SHP77 treated with DMSO at 0.1 percent for 48 hours (cell line): Measurements from ENCODE around the gene TEX2.
"Not testable (repeated sequence)": the region's sequence is repeated elsewhere in the genome, so short reads cannot be mapped to it uniquely, and the experiment has no call there.

Source experiments
- DNase-seq: peaks from one replicate; lab custom pipeline; 2025; lab: John Stamatoyannopoulos, UW

Gene TEX2

GRCh38 chr17:64180089-64181073 lies 82.7 kb downstream of the TEX2 start:
- no peak for DNase-seq

GRCh38 chr17:64179024-64179423 lies 84.0 kb downstream of the TEX2 start:
- not testable (repeated sequence) for DNase-seq

GRCh38 chr17:64178011-64178825 lies 84.8 kb downstream of the TEX2 start:
- DNase-seq, result no peak

GRCh38 chr17:64177311-64178010 lies 85.6 kb downstream of the TEX2 start:
- no peak for DNase-seq

DNA sequence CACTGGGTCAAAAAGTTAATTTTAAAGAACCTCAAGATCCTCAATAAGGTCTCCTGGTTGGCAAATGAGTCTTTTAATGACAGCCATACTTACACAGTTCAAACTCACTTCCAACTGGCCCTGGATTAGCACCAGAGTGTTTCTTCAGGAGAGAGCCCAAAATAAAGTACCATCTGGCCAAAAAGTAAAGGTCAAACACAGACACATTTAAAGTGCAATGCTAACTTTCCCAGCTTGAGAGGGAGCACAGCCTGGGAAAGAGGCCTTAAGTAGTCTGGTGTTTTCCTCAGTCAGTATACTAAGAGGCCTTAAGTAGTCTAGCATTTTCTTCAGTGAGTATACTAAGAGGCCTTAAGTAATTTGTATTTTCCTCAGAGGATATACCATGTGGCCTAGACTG lies 86.5 kb downstream of the TEX2 start:
- DNase-seq, result no peak

DNA sequence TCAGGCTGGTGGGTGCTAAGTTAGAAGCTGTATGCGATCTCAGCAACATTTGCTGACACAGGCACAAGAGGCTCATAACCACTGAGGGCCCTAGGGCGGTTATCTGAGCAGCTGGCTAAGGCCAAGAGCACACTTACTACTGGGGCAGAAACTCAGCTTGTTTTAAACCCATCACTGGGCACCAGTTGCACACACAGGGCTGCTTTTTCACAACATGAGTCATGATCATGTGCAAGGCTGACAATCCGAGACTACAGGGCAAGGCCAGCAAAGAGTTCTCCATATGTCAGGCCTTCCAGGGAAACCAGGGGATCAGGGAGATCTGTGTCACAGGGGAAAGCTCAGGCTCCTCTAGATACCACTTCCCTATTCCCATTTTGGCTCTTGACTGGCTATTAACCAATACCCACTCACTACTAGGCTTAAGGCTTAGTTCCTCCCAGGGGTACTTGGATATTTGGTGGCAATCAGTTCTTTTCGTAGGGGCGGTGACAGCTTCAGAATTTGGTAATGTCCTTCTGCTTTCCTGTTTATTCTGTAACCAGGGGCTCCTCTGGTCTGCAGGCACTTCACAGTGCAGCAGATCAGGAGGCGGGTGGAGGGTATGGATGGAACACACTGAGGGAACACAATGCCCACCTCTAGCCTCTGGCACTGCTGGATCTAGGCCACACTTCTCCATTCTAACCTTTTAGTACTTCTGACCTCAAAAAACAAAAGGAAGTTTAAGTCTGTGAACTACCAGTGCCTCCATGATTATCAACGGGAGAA lies 88.2 kb downstream of the TEX2 start:
- no peak for DNase-seq

- no peak for DNase-seq
Observed at GRCh38 chr17:64173646-64174045, 89.4 kb downstream of the TEX2 start.

- DNase-seq, result no peak
Observed at GRCh38 chr17:64172510-64172909, 90.5 kb downstream of the TEX2 start.

GRCh38 chr17:64171041-64171440 lies 92.0 kb downstream of the TEX2 start:
- DNase-seq, result no peak

- no peak for DNase-seq
Observed at GRCh38 chr17:64170286-64170685, 92.8 kb downstream of the TEX2 start.

DNA sequence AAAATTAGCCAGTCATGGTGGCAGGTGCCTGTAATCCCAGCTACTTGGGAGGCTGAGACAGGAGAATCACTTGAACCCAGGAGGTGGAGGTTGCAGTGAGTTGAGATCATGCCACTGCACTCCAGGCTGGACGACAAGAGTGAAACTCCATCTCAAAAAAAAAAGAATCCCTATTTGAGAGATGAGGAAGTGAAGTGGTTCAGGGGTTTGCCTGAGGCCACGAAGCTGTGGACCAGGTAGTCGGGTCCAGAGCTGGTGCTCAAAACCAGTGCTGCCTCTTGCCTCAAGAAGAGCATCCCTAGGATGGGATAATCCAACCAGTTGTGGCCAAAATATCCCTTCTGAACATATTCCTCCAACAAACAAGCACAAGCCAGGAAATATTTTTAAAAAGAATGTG lies 95.4 kb downstream of the TEX2 start:
- not testable (repeated sequence) for DNase-seq

DNA sequence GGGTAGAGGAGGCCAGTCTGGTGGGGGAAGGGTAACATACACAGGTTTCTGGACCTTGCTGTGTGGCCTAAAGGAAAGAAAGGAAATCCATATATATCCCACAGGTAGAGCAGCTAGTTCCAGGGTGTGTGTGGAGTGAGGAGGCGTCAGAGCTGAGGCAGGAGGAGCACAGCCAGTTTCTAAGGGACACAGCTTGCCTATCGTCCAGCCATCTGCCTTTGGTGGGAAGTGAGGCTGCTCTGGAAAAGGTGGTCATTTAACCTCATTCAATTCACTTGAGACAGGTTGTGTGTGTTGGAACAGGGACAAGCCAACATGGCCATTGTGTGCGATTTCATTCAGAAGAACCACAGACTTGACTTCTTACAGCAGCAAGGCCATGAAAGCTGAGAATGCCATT lies 96.2 kb downstream of the TEX2 start:
- no peak for DNase-seq

DNA sequence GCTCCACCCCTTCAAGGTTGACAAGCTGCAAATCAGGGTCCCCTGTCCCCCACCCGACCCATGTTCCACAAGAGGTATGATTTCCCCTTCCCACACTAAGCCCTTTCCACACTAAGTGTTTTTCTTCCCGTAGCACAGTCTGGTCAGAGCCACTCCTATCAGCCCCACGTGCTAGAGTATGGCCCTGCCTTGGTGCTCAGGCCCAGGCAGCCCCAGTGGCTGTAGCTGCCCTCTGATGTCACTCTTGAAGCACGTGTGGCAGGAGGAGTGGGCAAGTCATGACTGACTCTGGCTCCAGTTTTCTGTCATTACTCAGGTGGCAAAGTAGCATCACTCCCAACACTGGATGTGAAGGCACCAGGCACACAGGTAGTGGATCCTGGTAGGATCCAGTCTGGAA lies 97.7 kb downstream of the TEX2 start:
- no peak for DNase-seq

- no peak for DNase-seq
Observed at GRCh38 chr17:64164596-64165285, 98.3 kb downstream of the TEX2 start.

- no peak for DNase-seq
Observed at GRCh38 chr17:64163468-64163867, 99.6 kb downstream of the TEX2 start.

DNA sequence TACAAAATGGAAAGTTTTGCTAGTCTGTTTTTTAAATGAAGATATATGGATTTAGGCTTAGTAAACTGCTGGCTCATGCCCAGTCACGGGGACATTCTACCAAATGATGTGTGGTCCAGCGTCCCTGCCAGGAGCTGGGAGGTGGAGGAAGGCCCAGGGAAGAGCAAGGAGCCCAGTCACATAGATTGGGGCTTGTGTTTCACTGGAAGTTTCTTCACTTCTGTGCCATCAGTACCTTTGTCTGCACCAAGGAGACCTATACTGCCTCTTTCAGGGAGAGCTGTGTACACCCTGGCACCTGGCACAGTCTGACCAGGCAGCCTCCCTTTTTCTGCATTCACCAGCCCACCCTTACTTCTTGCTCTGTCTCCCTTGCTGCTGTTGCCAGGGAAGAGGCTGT lies 100.5 kb downstream of the TEX2 start:
- no peak for DNase-seq

DNA sequence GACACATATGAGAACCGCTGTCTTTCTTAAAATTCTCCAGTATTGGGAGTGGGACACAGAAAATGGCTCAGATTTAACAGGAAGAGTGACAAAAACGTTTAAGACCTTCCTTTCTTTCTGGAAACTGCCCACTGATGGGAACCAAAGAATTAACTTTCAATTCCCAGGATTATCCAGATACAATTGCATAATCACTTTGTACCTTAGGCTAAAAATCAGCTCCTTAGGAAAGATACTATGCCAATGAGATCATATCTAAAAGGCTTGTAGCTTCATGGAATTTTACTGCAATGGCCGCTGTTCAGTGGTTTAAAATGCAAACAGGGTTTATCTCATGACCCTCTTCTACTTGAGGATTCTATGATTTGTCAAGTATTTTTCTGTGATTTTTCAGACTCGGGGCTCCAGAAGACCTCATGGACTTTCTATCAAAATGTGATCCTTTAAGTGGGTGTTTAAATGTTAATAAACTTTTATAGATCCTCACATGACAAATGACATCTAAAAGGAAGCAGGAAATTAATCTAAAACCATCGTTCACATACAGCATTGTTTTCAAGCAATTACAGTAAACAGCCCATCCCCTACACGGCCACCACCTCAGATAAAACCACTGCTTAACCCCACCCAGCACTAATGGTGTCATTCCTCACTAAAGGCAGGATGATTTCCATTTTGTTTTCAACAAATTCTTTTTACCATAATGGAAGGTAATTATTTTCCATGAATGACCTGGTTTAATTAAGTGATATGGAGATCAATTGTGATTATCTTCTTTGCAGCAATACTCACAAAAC lies 101.5 kb downstream of the TEX2 start:
- DNase-seq, result no peak

DNA sequence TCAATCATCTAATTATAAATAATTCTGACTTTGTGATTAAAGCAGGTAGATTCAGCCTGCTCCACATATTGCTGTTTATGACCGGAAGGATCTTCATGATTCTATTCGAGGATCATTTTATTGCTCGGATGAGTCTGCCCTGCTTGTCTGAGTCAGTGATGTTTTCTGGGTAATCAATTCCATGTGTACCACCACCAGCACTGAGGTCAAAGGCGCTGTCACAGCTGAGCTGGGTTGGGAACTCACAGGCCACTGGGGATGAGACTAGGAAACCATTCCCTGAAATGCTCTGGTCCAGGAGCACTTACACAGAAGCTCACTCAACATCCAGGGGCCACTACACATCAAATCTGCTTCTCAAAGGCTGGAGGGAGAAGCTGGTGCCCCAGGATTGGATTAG lies 102.7 kb downstream of the TEX2 start:
- DNase-seq, result no peak

DNA sequence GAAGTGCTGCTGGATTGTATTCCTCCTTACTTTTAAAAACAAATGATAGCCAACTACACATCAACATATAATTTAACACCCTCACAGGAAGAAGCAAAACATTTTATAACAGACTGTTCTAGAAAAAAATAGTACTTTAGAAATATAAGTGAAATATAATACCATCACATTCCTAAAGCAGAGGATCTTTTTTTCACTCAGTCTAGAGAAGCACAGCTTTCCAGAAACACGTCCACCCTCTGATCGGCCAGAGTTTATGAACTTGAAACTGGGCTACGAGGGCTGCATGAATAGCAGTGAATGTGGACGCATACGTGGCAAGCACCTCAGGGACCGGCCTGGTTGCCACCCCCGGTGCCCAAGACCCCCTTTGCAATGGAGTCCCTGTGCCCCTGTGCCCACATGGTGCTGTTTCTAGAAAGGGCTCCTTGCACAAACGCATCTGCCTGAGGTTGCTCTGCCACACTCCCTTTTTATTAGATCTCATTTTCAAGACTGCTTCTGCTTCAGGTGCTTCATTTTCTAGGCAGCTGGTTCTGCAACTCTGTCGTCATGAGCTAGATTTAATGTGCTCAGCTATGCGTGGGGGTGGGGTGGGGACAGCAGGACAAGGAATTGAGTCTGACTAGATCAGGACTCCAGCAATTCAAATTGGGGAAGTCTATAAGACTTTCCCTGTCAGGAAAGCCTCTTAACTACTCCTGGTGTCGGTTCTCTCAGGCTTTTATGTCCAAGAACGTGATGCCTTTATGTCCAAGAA lies 104.0 kb downstream of the TEX2 start:
- no peak for DNase-seq
